ENCODE measurements around the gene SAXO2. TPM values are rescaled to one million over a fixed set of nuclear protein-coding genes. Genes with fewer than 3 reads are reported as not detected.
"Not testable (repeated sequence)": the region's sequence is repeated elsewhere in the genome, so short reads cannot be mapped to it uniquely, and the experiment has no call there.

The SAXO2 gene
- total and polyA plus RNA-seq, 7 donors: 0.23 to 4.8 (median 1.2) TPM; not detected in 1

DNA sequence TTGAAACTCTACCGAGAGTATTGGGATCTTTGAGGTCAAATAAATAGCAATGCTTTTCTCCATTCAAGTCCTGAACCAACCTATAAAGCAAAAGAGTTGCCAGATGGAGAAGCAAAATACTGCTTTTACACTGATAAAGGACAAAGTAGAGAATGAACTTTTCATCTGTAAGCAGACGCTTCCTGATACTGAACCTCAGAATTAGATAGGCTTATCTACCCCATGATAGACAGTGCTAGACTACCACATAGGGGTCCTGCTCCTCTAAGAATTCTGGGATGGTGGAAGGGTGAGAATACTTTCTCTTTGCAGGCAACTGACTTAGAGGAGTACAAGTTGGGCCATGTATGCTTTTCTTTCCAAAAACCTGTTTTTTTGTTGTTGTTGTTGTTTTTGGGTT is 9.5 kb downstream of the SAXO2 start:
- H3K4me3 ChIP-seq: no peak overlapping the region
- no peak for TF ChIP-seq EP300 (IDR thresholded peaks at IDR 0.05)
- TF ChIP-seq POLR2A (IDR thresholded peaks at IDR 0.05): no peak
- no peak for TF ChIP-seq POLR2AphosphoS5 (IDR thresholded peaks at IDR 0.05)
- no peak for TF ChIP-seq CTCF (IDR thresholded peaks at IDR 0.05)
- 90 to 92% methylated on average over 2 of the region's 2 CpGs for WGBS, 2 donors
- DNase-seq: no peak
- intact Hi-C loops (cut with DNase I): no loop called here
- H3K4me1 ChIP-seq: no peaks in the 10 kb centered on the region
- H3K27ac ChIP-seq: no peak overlapping the region
- H3K27me3 ChIP-seq: peaks cover 0 to 11% (median 0%) of the 10 kb centered on the region in 3 donors
- H3K36me3 ChIP-seq: no peaks in the 10 kb centered on the region
- peaks cover 0 to 5% (median 1%) of the 10 kb centered on the region in 4 donors for H3K9me3 ChIP-seq

- H3K9me3 ChIP-seq: peaks cover 0 to 10% (median 1%) of the 10 kb centered on the region in 4 donors
- intact Hi-C loops (cut with DNase I): no loop called here
- H3K36me3 ChIP-seq: no peaks in the 10 kb centered on the region
- no peaks in the 10 kb centered on the region for H3K4me1 ChIP-seq
- H3K27me3 ChIP-seq: peaks cover 0 to 24% (median 4%) of the 10 kb centered on the region in 3 donors
- DNase-seq: no peak
- no peak for TF ChIP-seq POLR2A (IDR thresholded peaks at IDR 0.05)
- no peak for TF ChIP-seq POLR2AphosphoS5 (IDR thresholded peaks at IDR 0.05)
- no peak for TF ChIP-seq CTCF (IDR thresholded peaks at IDR 0.05)
- TF ChIP-seq EP300 (IDR thresholded peaks at IDR 0.05): no peak
- H3K27ac ChIP-seq: no peak overlapping the region
- H3K4me3 ChIP-seq: no peak overlapping the region
Measured at GRCh38 chr15:82275410-82275809, 12.8 kb downstream of the SAXO2 start.

- H3K4me3 ChIP-seq; H3K4me1 ChIP-seq; H3K27ac ChIP-seq; H3K36me3 ChIP-seq; H3K9me3 ChIP-seq; DNase-seq; intact Hi-C loops (cut with DNase I): not testable (repeated sequence)
- H3K27me3 ChIP-seq: peaks cover 0 to 22% (median 4%) of the 10 kb centered on the region in 3 donors
- TF ChIP-seq CTCF (IDR thresholded peaks at IDR 0.05): peak in 1 of 4 experiments; percentile 26
Measured at GRCh38 chr15:82281276-82281675, 18.7 kb downstream of the SAXO2 start.

GRCh38 chr15:82282386-82282785 is 19.8 kb downstream of the SAXO2 start:
- 87 to 91% methylated on average over 4 of the region's 4 CpGs for WGBS, 2 donors
- H3K27me3 ChIP-seq: peaks cover 0 to 12% (median 4%) of the 10 kb centered on the region in 3 donors
- H3K27ac ChIP-seq; intact Hi-C loops (cut with DNase I); H3K9me3 ChIP-seq; DNase-seq; H3K4me3 ChIP-seq; H3K36me3 ChIP-seq; H3K4me1 ChIP-seq: not testable (repeated sequence)

GRCh38 chr15:82284381-82284780 is 21.8 kb downstream of the SAXO2 start:
- DNase-seq; H3K27ac ChIP-seq; H3K4me1 ChIP-seq; H3K4me3 ChIP-seq; H3K27me3 ChIP-seq; H3K36me3 ChIP-seq; H3K9me3 ChIP-seq; intact Hi-C loops (cut with DNase I): not testable (repeated sequence)
- WGBS, 2 donors: 52 to 87% methylated on average over 1 of the region's 2 CpGs

GRCh38 chr15:82286475-82286874 is 23.9 kb downstream of the SAXO2 start:
- H3K27ac ChIP-seq; DNase-seq; intact Hi-C loops (cut with DNase I); H3K27me3 ChIP-seq; H3K9me3 ChIP-seq; H3K36me3 ChIP-seq; H3K4me1 ChIP-seq; H3K4me3 ChIP-seq: not testable (repeated sequence)
- 59 to 87% methylated on average over 4 of the region's 4 CpGs for WGBS, 2 donors

DNA sequence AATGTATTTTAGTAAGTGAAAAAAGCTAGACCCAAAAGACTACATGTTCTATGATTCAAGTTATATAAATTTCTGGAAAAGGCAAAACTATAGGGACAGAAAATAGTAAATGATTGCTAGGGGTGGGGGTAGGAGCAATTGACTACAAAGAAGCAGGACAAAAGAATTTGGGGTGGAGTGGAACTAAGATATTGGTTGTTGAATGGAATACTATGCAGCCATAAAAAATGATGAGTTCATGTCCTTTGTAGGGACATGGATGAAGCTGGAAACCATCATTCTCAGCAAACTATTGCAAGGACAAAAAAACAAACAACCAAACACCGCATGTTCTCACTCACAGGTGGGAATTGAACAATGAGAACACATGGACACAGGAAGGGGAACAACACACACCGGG is 25.6 kb downstream of the SAXO2 start:
- H3K4me1 ChIP-seq; H3K27me3 ChIP-seq; H3K36me3 ChIP-seq; intact Hi-C loops (cut with DNase I); DNase-seq; H3K9me3 ChIP-seq; H3K27ac ChIP-seq; H3K4me3 ChIP-seq: not testable (repeated sequence)
- 92 to 95% methylated on average over 2 of the region's 2 CpGs for WGBS, 2 donors

Data from sigmoid colon (tissue), 7 donors.